NCI-H2196 treated with DMSO at 0.1 percent for 48 hours (cell line): Measurements from ENCODE around the gene TRRAP.
"Not testable (repeated sequence)": the region's sequence is repeated elsewhere in the genome, so short reads cannot be mapped to it uniquely, and the experiment has no call there.

Source experiments
- DNase-seq: peaks from one replicate; lab custom pipeline; 2025; ENCODE audit not compliant: unreplicated experiment; lab: John Stamatoyannopoulos, UW

Gene TRRAP

DNA sequence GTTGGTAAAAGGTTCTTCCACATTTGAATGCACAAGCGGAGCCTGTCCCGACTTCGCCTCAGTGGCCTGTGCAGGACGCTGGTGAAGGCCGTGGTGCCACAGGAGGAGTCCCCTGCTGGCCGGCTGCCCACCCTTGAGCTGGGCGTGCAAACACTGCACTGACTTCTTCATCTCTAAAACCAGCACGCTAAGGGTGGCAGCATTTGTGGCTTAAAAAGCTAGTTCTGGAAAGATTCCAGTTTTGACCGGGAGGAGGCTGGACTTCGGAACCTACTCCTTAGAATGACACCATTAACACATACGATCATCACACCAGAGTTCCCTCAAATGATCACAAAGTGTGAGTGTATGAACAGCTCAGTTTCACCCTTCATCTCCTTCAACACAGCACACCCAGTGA lies 163.2 kb downstream of the TRRAP start:
- DNase-seq, result no peak

GRCh38 chr7:99042957-99043356 lies 164.6 kb downstream of the TRRAP start:
- no peak for DNase-seq

GRCh38 chr7:99044858-99045257 lies 166.5 kb downstream of the TRRAP start:
- not testable (repeated sequence) for DNase-seq

- not testable (repeated sequence) for DNase-seq
Observed at GRCh38 chr7:99046262-99046661, 167.9 kb downstream of the TRRAP start.

- no peak for DNase-seq
Observed at GRCh38 chr7:99046722-99047121, 168.4 kb downstream of the TRRAP start.

- no peak for DNase-seq
Observed at GRCh38 chr7:99047526-99048077, 169.3 kb downstream of the TRRAP start.

DNA sequence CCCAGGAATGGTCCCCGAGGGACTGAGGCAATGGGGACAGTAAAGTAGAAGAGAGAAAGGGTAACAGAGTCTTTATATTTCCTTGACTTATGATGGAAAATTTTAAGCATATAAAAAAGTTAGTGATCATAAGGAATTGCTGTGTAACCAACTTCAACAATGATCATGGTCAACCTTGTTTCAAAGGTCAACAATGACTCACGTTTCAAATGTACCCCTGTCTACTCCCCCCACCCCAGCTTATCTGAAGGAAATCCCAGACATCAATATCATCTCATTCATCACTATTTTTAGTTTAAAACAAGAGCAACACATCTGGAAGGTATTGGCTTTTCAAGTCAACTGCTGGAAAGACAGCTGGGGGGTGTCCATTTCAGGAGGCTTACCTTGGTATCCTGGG lies 172.6 kb downstream of the TRRAP start:
- no peak for DNase-seq

- DNase-seq, result no peak
Observed at GRCh38 chr7:99054781-99055180, 176.4 kb downstream of the TRRAP start.

DNA sequence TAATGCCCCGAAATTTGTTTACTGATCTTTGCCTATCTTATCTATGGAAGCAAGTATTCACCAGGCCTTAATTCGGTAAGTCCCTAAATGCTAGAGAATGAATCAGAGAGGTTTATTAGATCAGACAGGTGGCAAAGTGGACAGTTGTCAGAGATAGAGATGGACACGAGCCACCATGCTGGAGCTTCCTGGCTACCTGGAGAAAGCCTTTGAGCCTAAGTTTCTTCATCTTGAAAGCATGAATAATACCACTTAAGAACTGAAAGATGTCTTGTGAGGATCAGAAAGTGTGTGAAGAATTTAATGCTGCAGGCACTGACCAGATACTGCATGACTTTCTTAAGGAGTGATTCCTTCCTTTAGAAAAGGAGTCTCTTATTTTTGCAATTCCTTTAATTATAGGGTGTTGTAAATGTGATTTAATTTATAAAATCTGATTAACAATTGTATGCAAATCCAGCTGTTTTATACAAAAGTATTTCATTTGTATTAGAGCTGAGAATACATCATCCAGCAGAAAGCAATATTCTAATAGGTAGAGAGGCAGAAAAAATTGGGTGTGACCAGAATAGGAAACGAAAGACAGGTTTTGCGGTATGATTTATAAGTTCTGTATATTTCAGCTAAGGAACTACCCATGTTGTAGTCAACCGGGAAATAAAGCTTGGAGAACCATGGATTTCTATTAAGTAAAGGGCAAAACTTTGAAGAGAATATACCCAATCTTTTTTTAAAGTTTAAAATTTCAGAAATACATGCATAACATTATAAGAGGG lies 182.9 kb downstream of the TRRAP start:
- no peak for DNase-seq
